Endometrial microvascular endothelial cells (primary cell): ENCODE measurements around the gene PRDM7. TPM values are rescaled to one million over a fixed set of nuclear protein-coding genes. Genes with fewer than 3 reads are reported as not detected.
"Not testable (repeated sequence)": the region's sequence is repeated elsewhere in the genome, so short reads cannot be mapped to it uniquely, and the experiment has no call there.

Experiments
- in situ Hi-C: cut with HindIII; loops from 2 replicates; pipeline ENCODE4 v1.10.0; 2017; ENCODE audit warnings: low sequenced_read_pairs, low pct_unique_long_range_greater_than_20kb; ENCODE audit errors: inconsistent ontology term
- total RNA-seq: library from RNA; depleted of rRNA; stranded (reverse); fragments of >200 nt; gene quantifications from one replicate; pipeline ENCODE4 v1.2.3, GENCODE V29; 2015; ENCODE audit errors: inconsistent ontology term

Gene PRDM7
- total RNA-seq, 1 donor from 2014 or later = not detected

DNA sequence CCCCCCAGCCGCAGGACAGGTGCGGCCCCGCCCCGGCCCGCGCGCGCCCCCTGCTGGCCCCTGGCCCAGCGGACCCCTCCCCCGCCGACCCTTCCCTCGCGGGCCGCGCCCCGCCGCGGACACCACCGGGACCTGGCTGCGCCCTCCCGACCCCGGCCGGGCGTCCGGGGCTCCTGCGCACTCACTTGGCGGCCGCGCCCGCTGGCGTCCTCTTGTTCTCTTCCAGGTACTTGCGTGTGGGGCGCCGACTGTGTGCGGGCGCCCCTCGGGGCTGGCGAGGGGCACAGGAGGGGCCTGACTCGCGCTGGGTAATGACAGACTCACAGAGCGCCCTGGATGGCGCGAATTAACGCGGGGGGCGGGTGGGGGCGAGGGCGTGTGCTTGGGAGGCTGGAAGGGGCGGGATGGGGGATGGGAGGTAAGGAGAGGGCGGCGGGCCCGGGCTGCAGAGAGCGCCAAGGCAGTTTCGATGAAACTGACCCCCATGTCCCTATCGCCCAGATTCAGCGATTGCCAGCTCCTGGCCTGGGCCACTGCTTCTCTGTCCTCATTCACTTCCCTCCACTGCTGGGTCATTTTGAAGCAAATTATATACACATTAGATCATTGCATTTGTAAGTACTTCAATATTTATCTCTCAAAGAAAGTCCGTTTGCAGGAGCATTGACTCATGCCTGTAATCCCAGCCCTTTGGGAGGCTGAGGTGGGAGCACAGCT is 57.4 kb downstream of the PRDM7 start:
- in situ Hi-C loops = no loop called here

DNA sequence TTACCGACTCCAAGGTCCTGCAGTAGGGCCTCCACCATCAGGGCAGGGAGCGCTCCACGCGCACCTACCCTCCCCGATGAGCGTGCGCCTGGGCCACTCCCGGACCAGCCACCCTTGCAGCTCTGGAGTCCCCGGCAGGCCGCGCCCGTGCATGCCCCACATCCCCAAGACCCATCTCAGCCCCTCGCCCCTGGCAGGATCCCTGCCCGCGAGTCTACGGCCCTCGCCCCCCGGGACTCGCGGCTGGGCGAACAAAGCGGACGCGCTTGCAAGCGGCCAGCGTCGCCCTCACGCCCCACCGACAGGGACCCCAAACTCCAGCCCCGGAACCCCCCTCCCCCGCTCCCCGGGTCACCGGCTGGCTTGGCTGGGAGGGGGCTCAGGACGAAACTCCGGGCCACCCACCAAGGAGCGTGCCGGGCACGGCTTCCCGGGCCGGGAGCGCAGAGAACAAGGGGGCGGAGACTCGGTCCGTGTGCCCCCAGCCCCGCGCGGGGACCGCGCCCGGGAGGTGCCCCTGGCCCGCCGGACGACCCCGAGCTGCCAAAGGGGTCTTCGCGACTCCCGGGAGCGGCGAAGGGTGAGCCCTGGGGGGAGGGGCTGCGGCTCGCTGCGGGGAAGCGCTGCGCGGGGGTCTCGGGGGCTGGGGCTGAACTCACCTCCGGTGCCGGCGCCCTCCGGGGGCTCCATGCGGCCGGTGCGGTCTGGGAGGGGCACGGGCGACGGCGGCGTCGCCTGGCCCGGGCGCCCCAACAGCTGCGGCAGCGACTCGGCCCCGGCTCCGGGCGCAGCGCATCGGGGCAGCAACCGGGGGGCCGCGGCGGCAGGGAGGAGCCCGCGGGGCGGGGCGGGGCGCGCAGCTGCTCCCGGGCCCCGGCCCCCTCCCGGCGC is 58.2 kb downstream of the PRDM7 start, which contains the start of gene DBNDD1:
Gene DBNDD1, minus strand, starts transcription at position 805 of the 891 bp plus-strand sequence. Its CDS starts 115 bp downstream, at position 690.
- in situ Hi-C loops = no loop called here

DNA sequence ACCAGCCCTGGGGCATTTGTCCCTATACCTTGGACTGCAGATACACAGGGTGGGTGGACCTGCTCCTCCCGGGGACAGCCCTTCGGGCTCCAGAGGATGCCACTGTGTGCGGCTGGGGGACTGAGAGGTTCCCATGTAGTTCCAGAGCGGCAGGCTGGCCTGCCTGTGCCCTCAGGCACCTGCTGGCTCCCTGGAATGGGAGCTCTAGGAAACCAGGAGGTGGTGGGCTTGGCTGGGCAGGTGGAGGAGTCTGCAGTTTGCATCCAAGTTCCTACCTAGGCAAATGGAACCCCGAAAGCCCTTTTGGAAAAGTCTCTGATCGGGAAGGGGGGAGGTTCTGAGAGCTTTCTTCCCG is 58.9 kb downstream of the PRDM7 start:
- in situ Hi-C loops = no loop called here

DNA sequence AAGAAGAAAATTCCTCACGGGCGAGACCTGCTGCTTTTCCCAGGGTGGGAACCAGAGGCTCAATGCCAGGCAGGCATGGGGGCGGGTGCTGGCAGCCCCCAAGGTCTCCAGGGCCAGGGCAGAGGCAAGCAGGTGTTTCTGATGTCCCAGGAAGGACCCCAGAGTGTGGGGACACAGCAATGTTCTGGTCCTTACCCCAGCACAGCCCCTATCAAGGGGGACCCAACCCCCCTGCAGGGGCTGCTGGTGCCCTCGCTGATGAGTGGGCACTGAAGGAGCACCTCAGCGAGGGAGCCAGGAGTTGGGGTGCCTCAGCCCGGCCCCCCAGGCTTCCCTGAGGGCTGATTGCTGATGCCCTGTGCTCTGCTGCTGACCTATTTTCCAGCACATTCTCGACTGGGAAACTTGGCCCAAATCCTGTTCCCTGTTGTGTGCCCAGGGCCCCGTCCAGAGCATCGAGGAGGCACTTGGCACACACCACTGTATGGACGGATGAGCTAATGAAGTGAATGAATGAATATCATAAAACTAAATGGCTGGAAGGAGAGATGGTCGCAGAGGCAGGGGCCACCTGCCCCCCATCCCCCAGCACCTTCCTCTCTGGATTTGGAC is 60.7 kb downstream of the PRDM7 start:
- in situ Hi-C loops = no loop called here

DNA sequence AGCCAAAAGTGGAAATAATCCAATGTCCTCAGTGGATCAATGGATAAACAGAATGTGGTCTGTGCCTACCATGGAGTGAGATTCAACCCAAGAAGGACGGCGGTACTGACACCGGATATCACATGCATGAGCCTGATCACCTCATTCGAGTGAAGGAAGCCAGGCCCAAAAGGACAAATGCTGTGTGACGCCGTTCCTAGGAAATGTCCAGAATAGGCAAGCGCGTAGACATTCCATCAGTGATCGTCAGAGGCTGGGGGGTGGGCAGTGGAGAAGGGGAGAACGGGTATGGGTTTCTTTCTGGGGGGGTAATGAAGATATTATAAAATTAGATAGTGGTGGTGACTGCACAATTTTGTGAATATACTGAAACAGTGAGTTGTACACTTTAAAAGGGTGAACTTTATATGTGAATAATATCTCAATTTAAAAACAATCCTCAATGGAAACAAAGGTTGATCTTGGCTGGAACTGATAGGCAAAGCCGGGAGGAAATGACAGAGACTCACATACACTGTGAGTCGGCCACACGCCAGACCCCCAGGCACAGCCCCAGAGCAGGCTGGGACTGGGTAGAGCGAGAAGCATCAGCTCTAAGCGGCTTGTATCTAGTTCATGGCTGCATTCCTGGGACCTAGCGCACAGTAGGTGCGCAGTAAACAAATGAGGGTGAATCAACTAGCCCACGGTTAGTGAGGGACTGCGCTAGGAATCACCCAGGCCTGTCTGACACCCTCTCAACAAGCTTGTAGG is 61.4 kb downstream of the PRDM7 start:
- in situ Hi-C loops = no loop called here

DNA sequence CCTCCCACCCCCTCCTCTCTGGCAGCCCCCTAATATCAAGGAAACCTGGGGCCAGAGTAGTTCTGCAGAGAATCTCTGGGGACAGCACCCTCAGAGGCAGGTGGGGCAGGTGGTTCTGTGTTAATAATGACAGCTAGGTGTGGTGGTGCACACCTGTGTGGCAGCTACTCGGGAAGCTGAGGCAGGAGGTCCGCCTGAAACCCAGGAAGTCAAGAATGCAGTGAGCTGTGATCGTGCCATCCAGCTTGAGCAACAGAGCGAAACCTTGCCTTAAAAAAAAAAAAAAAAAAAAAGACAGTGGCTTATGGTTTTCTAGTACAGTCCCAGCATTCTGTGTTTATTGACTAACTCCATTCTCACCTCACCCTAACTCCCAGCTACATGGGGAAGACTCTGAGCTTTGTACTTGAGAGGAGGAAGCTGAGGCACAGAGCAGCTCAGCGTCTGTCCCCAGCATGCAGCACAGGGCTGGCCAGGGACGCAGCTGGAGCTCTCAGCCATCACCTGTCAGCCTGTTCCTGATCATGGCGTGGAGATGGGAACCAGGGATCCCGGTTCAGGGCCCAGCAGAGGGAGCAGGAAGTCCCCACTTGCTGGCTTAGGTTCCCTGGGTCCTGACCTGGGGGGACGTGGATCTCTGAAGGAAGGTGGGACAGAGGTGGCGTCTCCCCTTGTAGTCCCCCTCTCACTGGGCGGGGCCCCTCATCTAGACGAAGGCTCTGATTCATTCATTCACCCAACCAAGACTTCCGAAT is 64.0 kb downstream of the PRDM7 start:
- in situ Hi-C loops = no loop called here

DNA sequence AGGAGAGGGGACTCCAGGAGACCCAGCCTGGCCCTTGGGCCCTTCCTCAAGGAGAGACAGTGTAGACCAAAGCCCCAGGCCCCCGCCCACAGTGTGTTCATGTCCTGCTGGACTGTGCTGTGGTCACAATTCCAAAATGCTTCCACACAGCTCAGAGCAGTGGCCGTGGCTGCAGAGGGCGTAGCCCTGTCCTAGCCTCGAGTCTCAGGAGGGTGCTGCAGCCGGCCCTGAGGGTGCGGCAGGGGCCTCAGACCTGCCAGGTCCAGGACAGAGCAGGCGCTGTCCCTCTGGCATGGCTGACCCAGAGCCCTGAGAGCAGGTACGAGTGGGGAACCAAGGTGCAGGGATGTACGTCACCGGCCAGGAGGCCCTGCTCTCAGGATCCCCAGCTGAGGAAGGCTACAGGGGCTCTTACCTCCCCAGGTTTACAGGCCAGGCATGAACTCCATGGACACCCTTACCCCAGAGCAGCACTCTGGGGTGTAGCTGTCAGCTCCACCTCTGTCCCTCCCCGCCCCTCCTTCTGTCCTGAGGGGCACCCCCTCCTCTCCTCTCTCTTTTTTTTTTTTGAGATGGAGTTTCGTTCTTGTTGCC is 65.1 kb downstream of the PRDM7 start:
- in situ Hi-C loops = no loop called here

DNA sequence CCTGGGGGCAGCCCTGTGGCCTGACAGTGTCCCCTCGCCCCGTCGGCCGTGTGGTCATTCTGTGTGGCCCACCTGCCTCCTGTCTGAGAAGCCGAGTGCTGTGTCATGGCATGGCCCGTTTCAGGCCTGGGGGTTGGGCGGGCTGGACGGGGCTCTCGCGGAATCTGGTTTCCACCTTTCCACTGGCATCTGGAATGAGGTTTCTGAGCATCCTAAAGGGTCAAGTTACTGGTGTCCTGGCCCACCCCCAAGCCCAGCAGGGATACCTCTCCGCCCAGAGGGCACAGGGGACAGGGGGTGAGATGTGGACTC is 65.7 kb downstream of the PRDM7 start:
- in situ Hi-C loops = no loop called here

DNA sequence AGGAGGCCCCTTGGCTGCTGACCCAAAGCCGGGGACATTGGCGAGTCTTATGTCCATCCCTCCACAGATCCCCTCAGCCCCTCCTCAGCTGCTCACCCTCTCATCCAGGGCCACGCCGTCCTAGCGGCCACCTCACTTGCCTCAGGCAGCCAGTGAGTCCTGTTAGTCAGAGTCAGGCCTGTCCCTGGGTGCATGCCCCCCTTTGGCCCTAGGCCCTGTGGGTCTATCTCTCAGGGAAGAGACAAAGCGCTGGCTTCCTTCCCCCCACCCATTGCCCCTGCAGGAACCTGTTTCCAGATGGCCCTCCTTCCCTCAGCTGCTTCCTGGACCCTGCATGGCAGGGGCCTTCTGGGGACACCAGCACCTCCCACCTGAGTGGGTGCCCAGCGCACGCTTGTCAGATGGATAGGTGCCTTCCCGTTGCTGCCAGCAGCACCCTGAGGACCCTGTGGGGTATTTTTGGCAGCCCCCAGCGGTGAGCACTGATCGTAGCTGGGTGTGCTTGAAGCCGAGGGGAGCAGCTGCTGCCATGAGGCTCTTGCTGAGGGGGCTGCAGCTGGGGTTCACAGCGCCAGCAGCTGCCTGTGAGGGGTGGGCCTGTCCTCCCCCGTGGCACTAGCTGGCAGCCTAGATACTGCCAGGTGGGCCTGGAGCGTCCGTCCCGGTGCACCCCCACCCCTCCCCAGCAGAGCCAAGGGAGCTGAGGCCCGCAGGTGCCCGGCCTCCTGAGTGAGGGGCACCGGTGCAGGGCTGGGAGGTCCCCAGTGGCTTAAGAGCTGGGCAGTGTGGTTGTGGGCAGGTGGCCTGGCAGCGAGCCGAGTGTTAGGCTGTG is 66.2 kb downstream of the PRDM7 start:
- in situ Hi-C loops = no loop called here

DNA sequence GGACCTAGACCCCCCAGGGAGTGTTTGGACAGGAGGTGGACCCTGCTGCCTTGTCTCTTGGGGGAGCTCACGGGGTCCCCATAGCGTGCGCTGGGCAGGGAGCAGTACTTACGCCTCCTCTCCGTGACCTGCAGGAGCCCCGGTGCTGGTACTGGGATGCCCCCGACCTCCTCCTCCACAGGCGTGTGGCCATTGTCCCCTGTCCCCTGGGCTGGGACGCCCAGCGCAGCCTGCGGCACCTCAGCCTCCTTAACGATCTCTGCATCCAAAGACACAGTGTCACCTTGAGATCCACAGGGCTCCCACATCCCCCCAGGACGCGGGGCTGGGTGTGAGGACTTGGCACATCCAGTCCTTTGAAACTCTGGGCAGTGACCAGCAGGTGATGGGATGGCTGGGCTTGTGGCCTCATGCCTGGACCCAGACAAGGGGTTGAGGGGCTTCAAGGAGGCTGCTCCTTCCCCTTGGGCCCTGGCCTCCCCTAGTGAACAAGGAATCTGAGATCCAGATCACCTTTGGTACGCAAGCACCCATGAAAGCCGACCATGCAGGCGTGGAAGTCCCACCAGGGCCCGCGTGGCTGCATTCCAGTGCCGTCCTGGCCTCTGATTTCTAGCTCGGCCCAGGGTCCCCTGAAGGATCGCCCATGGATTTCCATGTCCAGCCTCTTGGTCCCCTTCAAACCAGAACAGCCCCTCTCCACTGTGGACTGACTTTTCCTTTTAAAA is 67.8 kb downstream of the PRDM7 start:
- in situ Hi-C loops = no loop called here

DNA sequence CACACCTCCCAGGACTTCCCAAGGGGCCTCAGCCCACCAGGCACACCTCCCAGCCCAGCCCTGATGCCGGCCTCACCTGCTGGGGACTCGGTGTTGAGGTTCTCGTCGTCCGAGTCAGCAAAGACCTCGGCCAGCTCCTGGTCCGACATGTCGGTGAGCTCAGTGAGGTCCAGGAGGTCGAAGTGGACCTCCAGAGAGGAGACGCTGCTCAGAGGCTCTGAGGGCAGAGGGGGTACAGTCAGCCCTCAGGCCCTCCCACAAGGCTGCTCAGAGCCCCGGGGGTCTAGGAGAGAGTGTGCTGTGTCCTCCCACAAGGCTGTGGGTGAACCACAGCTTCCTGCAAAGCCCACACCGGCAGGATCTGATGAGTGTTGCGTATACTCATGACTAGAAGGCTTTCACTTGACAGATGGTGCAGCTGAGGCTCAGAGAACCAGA is 68.4 kb downstream of the PRDM7 start:
- in situ Hi-C loops = no loop called here

DNA sequence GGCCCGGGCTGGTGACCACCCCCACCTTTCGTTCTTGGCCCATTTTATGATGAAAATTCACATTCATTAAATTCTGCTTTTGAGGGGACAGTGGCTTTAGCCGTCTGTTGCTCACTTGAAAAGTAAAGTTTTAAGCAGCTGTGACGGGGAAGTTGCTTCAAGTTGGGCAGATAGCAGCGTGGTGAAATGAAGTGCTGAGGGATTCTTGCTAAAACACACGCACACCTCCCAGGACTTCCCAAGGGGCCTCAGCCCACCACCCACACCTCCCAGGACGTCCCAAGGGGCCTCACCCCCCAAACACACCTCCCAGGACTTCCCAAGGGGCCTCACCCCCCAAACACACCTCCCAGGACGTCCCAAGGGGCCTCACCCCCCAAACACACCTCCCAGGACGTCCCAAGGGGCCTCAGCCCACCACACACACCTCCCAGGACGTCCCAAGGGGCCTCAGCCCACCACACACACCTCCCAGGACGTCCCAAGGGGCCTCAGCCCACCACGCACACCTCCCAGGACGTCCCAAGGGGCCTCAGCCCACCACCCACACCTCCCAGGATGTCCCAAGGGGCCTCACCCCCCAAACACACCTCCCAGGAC is 69.4 kb downstream of the PRDM7 start:
- in situ Hi-C loops = not testable (repeated sequence)

DNA sequence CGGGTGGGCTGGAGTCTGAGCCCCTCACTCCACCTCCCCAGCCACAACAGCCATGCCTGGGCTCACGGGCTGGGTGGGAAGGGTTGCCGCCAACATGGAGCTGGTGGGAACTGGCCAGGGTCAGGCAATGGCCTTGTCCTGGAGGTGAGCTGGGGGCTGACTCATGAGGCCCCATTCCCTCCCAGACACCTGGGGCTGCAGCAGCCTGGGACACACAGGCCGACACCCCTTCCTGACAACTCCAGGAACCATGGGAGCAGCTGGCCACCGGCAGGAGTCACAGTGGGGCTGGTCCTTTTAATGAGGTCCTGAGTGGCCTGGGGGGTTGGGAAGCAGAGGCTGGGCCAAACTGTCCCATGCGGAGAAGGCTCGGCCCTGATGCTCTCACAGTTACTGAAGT is 70.1 kb downstream of the PRDM7 start:
- in situ Hi-C loops = no loop called here
